Loucy (cell line): ENCODE data around the gene PPWD1.

Source experiments
- H2AFZ ChIP-seq: fragments of 200-600 bp; sonication (generic); 2 replicates; pipeline ENCODE4 v1.6.0; 2016; ENCODE audit warnings: antibody characterized with exemption, mild to moderate bottlenecking, low read length, moderate library complexity
- H3F3A ChIP-seq: fragments of 200-600 bp; 2 replicates; pipeline ENCODE4 v1.6.0; 2016; ENCODE audit warnings: antibody characterized with exemption, low read depth, mild to moderate bottlenecking
- H3K27me3 ChIP-seq: fragments of 200-600 bp; sonication (generic); 2 replicates; pipeline ENCODE4 v1.6.1; 2014; ENCODE audit warnings: low read length, mild to moderate bottlenecking; ENCODE audit not compliant: insufficient read depth, poor library complexity, severe bottlenecking
- H3K36me3 ChIP-seq: fragments of 200-600 bp; sonication (generic); 2 replicates; pipeline ENCODE4 v1.6.1; 2016; ENCODE audit warnings: low read length; ENCODE audit not compliant: insufficient read depth
- H3K4me1 ChIP-seq: fragments of 200-600 bp; sonication (generic); 2 replicates; pipeline ENCODE4 v1.5.1; 2014; ENCODE audit warnings: low read length, mild to moderate bottlenecking; ENCODE audit not compliant: insufficient read depth, poor library complexity, severe bottlenecking
- H3K4me2 ChIP-seq: fragments of 200-600 bp; sonication (generic); 2 replicates; pipeline ENCODE4 v1.6.0; 2014; ENCODE audit warnings: antibody characterized with exemption, low read length, low read depth, mild to moderate bottlenecking; ENCODE audit not compliant: poor library complexity, severe bottlenecking
- H3K4me3 ChIP-seq: fragments of 200-600 bp; sonication (generic); 2 replicates; pipeline ENCODE4 v1.5.1; 2014; ENCODE audit warnings: low read length, mild to moderate bottlenecking, mixed read lengths; ENCODE audit not compliant: poor library complexity, severe bottlenecking
- H3K79me2 ChIP-seq: fragments of 200-600 bp; sonication (generic); 2 replicates; pipeline ENCODE4 v1.6.1; 2014; ENCODE audit warnings: low read length; ENCODE audit not compliant: insufficient read depth
- H3K9ac ChIP-seq: fragments of 200-600 bp; sonication (generic); 2 replicates; pipeline ENCODE4 v1.6.0; 2014; ENCODE audit warnings: mild to moderate bottlenecking, low read depth, low read length, moderate library complexity; ENCODE audit not compliant: poor library complexity, severe bottlenecking
- H3K9me2 ChIP-seq: fragments of 200-600 bp; sonication (generic); replicated peaks from 2 replicates; pipeline ENCODE4 v1.6.1; 2016; ENCODE audit warnings: low read depth, low read length, mixed read lengths
- H3K9me3 ChIP-seq: fragments of 200-600 bp; sonication (generic); 2 replicates; pipeline ENCODE4 v1.6.1; 2014; ENCODE audit warnings: mild to moderate bottlenecking, antibody characterized with exemption, low read length, low read depth; ENCODE audit not compliant: insufficient read depth
- H4K20me1 ChIP-seq: fragments of 200-600 bp; sonication (generic); 2 replicates; pipeline ENCODE4 v1.6.0; 2014; ENCODE audit warnings: antibody characterized with exemption, low read length, mild to moderate bottlenecking; ENCODE audit not compliant: insufficient read depth, poor library complexity, severe bottlenecking
- EZH2phosphoT487 ChIP-seq: fragments of 200-600 bp; IDR thresholded peaks from 2 replicates; pipeline ENCODE4 v1.6.1; 2018; ENCODE audit warnings: antibody characterized with exemption, mild to moderate bottlenecking, moderate library complexity, borderline replicate concordance
- TF ChIP-seq, protein P1 (sequence below): fragments of 200-600 bp; sonication (generic); conservative IDR thresholded peaks from 2 replicates; pipeline ENCODE4 v1.5.1; 2014; ENCODE audit warnings: mild to moderate bottlenecking, antibody characterized with exemption, low read length

Gene PPWD1

DNA sequence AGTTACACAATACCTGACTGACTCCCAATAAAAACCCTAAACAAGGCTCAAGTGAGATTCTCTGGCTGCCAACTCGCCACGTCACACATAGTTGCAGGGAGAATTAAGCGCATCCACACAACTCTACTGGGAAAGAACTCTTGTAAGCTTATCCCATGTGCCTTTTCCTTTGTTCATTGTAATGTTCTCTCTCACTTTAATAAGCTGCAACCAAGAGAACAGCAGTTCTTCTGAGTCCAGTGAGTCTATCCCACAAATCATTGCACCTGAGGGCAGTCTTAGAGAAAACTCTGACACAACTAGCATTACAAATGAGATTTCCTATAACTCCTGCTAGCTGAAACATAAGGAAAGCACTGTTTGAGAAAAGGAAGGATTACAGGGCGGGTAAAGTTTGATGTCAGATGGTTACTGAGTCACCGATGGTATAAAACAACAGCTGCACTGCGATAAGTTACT, 27.5 kb upstream of the PPWD1 start:
- TF ChIP-seq EZH2phosphoT487, result no peak
- Histone ChIP-seq H3K4me3 (no peak overlapping the region), H3F3A (0 out of 2 replicates have a peak, but pooled peaks cover 3% of the 10 kb centered on the region), H3K27me3 (no peaks in the 10 kb centered on the region), H3K9me3 (no peaks in the 10 kb centered on the region), H3K4me1 (no peaks in the 10 kb centered on the region), H3K9me2 (no peaks in the 10 kb centered on the region), H3K4me2 (no peak overlapping the region), H4K20me1 (no peaks in the 10 kb centered on the region), H2AFZ (no peak overlapping the region), H3K79me2 (no peaks in the 10 kb centered on the region), H3K36me3 (peaks cover 21% of the 10 kb centered on the region; the same call in 1 of the 2 replicates), H3K9ac (no peak overlapping the region)

DNA sequence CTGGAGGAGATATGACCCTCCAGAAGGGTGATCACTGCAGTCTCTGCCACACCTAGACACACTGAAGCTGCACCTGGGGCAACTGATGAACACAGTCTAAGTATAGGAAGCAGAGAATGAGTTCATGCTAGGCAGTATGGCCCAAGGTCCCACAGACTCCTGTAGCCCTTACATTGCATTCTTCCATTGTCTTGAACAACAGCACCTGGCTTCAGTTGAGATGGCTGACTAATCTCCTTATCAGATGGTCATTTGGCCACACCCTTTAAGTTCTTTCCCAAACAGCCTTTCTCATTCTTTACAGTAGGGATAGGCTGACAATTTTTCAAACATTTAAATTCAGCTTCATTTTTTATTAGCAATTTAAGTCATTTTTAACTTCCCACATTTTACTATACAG, 23.3 kb upstream of the PPWD1 start:
- Histone ChIP-seq H3K4me2 (no peak overlapping the region), H3K36me3 (peaks cover 56% of the 10 kb centered on the region; the same call in 1 of the 2 replicates), H3K9ac (no peak overlapping the region), H4K20me1 (no peaks in the 10 kb centered on the region), H3K79me2 (no peaks in the 10 kb centered on the region), H3F3A (0 out of 2 replicates have a peak, but pooled peaks cover 3% of the 10 kb centered on the region), H3K9me2 (no peaks in the 10 kb centered on the region), H2AFZ (no peak overlapping the region), H3K4me3 (no peak overlapping the region), H3K9me3 (no peaks in the 10 kb centered on the region), H3K4me1 (no peaks in the 10 kb centered on the region), H3K27me3 (no peaks in the 10 kb centered on the region)
- TF ChIP-seq, protein P1, sequence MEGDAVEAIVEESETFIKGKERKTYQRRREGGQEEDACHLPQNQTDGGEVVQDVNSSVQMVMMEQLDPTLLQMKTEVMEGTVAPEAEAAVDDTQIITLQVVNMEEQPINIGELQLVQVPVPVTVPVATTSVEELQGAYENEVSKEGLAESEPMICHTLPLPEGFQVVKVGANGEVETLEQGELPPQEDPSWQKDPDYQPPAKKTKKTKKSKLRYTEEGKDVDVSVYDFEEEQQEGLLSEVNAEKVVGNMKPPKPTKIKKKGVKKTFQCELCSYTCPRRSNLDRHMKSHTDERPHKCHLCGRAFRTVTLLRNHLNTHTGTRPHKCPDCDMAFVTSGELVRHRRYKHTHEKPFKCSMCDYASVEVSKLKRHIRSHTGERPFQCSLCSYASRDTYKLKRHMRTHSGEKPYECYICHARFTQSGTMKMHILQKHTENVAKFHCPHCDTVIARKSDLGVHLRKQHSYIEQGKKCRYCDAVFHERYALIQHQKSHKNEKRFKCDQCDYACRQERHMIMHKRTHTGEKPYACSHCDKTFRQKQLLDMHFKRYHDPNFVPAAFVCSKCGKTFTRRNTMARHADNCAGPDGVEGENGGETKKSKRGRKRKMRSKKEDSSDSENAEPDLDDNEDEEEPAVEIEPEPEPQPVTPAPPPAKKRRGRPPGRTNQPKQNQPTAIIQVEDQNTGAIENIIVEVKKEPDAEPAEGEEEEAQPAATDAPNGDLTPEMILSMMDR, result no peak
- TF ChIP-seq EZH2phosphoT487, result no peak

DNA sequence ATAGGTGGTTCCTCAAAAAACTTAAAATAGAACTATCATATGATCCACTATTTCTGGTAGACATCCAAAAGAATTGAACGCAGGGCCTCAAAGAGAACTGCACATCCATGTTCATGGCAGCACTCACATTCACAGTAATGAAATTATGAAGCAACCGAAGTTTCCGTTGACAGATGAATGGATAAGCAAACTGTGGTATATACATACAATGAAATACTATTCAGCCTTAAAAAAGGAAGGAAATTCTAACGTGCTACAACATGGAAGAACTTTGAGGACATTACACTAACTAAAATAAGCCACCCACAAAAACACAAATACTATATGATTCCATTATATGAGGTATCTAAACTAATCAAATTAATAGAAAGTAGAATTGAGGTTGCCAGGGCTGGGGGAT, 18.6 kb upstream of the PPWD1 start:
- Histone ChIP-seq H3K27me3 (no peaks in the 10 kb centered on the region), H4K20me1 (no peaks in the 10 kb centered on the region), H2AFZ (no peak overlapping the region), H3F3A (no peaks in the 10 kb centered on the region), H3K4me1 (no peaks in the 10 kb centered on the region), H3K9me3 (no peaks in the 10 kb centered on the region), H3K79me2 (no peaks in the 10 kb centered on the region), H3K36me3 (peaks cover 68% of the 10 kb centered on the region), H3K4me2 (no peak overlapping the region), H3K9me2 (no peaks in the 10 kb centered on the region), H3K4me3 (no peak overlapping the region), H3K9ac (no peak overlapping the region)
- TF ChIP-seq EZH2phosphoT487, result no peak
- TF ChIP-seq, protein P1, result no peak

DNA sequence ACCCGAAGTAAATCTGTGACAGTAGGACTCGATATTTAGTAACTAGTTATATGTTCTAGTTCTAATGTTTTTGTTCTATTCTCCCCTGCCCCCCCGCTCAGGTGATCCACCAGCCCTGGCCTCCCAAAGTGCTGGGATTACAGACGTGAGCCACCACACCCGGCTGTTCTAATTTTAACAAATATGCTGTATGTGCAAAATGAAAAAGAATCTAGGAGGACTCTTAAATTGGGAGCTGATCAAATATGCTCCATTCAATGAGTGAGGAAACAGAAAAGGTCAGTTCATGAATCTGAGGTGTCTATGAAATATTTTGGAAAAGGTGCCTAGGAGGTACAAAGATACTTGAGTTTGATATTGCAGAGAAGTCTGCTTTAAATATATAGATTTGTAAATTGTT, 17.0 kb upstream of the PPWD1 start:
- Histone ChIP-seq H3K4me2 (no peak overlapping the region), H3K9ac (no peak overlapping the region), H3F3A (no peaks in the 10 kb centered on the region; the same call in 1 of the 2 replicates), H3K79me2 (no peaks in the 10 kb centered on the region), H2AFZ (no peak overlapping the region), H3K27me3 (no peaks in the 10 kb centered on the region), H3K4me3 (no peak overlapping the region), H3K9me2 (no peaks in the 10 kb centered on the region), H3K36me3 (peaks cover 71% of the 10 kb centered on the region), H3K9me3 (no peaks in the 10 kb centered on the region), H3K4me1 (peaks cover 10% of the 10 kb centered on the region), H4K20me1 (no peaks in the 10 kb centered on the region)
- TF ChIP-seq EZH2phosphoT487, result no peak
- TF ChIP-seq, protein P1, result no peak
